ENCODE data around the gene OPRM1. TPM values are rescaled to one million over a fixed set of nuclear protein-coding genes. Genes with fewer than 3 reads are reported as not detected.

The OPRM1 gene
- total RNA-seq, 1 donor from 2014 or later, result not detected

DNA sequence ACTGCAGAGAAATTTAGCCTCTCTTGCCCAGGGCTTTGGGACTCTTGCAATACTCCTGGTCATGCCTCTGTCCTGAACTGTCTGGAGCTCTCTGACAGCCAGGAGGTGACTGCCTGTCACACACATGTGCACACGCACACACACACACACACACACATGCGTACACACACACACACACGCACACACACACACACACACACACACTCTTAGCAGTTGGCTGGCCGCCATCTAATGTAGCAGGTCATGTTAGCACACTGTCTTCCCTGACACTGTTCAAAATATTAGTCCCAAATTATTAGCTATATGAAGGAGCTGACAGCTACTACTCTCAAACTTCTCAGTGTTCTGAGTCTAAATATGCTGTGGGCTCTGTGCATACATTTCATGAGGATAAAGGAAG is 256.7 kb downstream of the OPRM1 start:
- H3K36me3 ChIP-seq, result no peaks in the 10 kb centered on the region
- no peaks in the 10 kb centered on the region for H3K9me3 ChIP-seq (ENCODE audit: low read depth)
- no peak overlapping the region for H3K27ac ChIP-seq
- no peak overlapping the region for H3K4me2 ChIP-seq
- H3K9ac ChIP-seq, result no peak overlapping the region
- no peak overlapping the region for H2AFZ ChIP-seq (replicated peaks)
- Mint-ChIP-seq H3K27ac (no peak overlapping the region), H3K4me1 (peaks cover 17% of the 10 kb centered on the region), H3K36me3 (no peaks in the 10 kb centered on the region), H3K4me3 (no peak overlapping the region), H3K27me3 (ENCODE audit: insufficient read depth, low read depth) (peaks cover 9% of the 10 kb centered on the region), H3K9me3 (no peaks in the 10 kb centered on the region)
- H3K27me3 ChIP-seq, result no peaks in the 10 kb centered on the region
- no peaks in the 10 kb centered on the region for H4K20me1 ChIP-seq (ENCODE audit: low read depth)
- DNase-seq (ENCODE audit: low spot score), result no peak
- no peaks in the 10 kb centered on the region for H3K4me1 ChIP-seq
- TF ChIP-seq, protein P1, sequence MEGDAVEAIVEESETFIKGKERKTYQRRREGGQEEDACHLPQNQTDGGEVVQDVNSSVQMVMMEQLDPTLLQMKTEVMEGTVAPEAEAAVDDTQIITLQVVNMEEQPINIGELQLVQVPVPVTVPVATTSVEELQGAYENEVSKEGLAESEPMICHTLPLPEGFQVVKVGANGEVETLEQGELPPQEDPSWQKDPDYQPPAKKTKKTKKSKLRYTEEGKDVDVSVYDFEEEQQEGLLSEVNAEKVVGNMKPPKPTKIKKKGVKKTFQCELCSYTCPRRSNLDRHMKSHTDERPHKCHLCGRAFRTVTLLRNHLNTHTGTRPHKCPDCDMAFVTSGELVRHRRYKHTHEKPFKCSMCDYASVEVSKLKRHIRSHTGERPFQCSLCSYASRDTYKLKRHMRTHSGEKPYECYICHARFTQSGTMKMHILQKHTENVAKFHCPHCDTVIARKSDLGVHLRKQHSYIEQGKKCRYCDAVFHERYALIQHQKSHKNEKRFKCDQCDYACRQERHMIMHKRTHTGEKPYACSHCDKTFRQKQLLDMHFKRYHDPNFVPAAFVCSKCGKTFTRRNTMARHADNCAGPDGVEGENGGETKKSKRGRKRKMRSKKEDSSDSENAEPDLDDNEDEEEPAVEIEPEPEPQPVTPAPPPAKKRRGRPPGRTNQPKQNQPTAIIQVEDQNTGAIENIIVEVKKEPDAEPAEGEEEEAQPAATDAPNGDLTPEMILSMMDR (IDR thresholded peaks at IDR 0.05), result no peak
- TF ChIP-seq EZH2 (IDR thresholded peaks at IDR 0.05) (no peak), EZH2phosphoT487 (IDR thresholded peaks at IDR 0.05) (no peak)
- no peaks in the 10 kb centered on the region for H3F3A ChIP-seq (ENCODE audit: low read depth)
- no peak overlapping the region for H3K4me3 ChIP-seq
- H3K79me2 ChIP-seq (ENCODE audit: low read depth), result no peaks in the 10 kb centered on the region
